DND-41 (cell line): ENCODE results near the gene EID2B.

Source experiments
- ATAC-seq: fragments of 200-7000 bp; cut with Tn5 transposase; 3 replicates; pipeline ENCODE4 v1.9.1; 2021; ENCODE audit warnings: low read depth; ENCODE audit not compliant: insufficient read depth
- DNase-seq: peaks from one replicate; pipeline ENCODE4 v3.0.0-alpha.2; 2020
- H2AFZ ChIP-seq: 2 replicates; pipeline ENCODE4 v1.6.0; 2012; ENCODE audit warnings: low read depth, low read length
- H3K27ac ChIP-seq: 2 replicates; pipeline ENCODE4 v1.5.1; 2012; ENCODE audit warnings: low read length, inconsistent platforms
- H3K27me3 ChIP-seq: fragments of 200-600 bp; sonication (generic); 2 replicates; pipeline ENCODE4 v1.6.0; 2012; ENCODE audit warnings: low read length, mild to moderate bottlenecking, inconsistent platforms; ENCODE audit not compliant: insufficient read depth, poor library complexity
- H3K36me3 ChIP-seq: 2 replicates; pipeline ENCODE4 v1.5.1; 2012; ENCODE audit warnings: low read length, inconsistent platforms; ENCODE audit not compliant: insufficient read depth
- H3K4me1 ChIP-seq: 2 replicates; pipeline ENCODE4 v1.5.1; 2012; ENCODE audit warnings: mild to moderate bottlenecking, low read length; ENCODE audit not compliant: insufficient read depth
- H3K4me2 ChIP-seq: 2 replicates; pipeline ENCODE4 v1.6.0; 2012; ENCODE audit warnings: mild to moderate bottlenecking, moderate library complexity, low read length, inconsistent platforms; ENCODE audit not compliant: insufficient read depth
- H3K4me3 ChIP-seq, 2 experiments: fragments of 200-600 bp in 1 of 2; shearing (Covaris generic) in 1 of 2; 2 replicates each; pipeline ENCODE4 v1.5.1; 2012 to 2016; ENCODE audit warnings: inconsistent platforms in 2 of 2, low read length in 2 of 2, mild to moderate bottlenecking in 2 of 2, low read depth in 1 of 2, moderate library complexity in 1 of 2
- H3K79me2 ChIP-seq: 2 replicates; pipeline ENCODE4 v1.6.0; 2012; ENCODE audit warnings: low read length, inconsistent platforms; ENCODE audit not compliant: insufficient read depth
- H3K9ac ChIP-seq: 2 replicates; pipeline ENCODE4 v1.6.0; 2012; ENCODE audit warnings: low read depth, mild to moderate bottlenecking, inconsistent platforms, low read length, moderate library complexity
- H3K9me3 ChIP-seq: 2 replicates; pipeline ENCODE4 v1.5.1; 2012; ENCODE audit warnings: low read length, moderate library complexity, mild to moderate bottlenecking, inconsistent platforms; ENCODE audit not compliant: insufficient read depth, severe bottlenecking
- H4K20me1 ChIP-seq: 2 replicates; pipeline ENCODE4 v1.6.0; 2012; ENCODE audit warnings: low read length; ENCODE audit not compliant: insufficient read depth
- CTCF ChIP-seq: IDR thresholded peaks from 2 replicates; pipeline ENCODE4 v1.5.1; 2012; ENCODE audit warnings: borderline replicate concordance, low read length, moderate library complexity, mild to moderate bottlenecking; ENCODE audit not compliant: poor library complexity, severe bottlenecking; ENCODE audit errors: extremely low read depth
- EZH2 ChIP-seq: IDR thresholded peaks from 3 replicates; pipeline ENCODE4 v1.6.1; 2012; ENCODE audit warnings: borderline replicate concordance, low read depth, mild to moderate bottlenecking, moderate library complexity, low read length, inconsistent platforms; ENCODE audit not compliant: severe bottlenecking

Gene EID2B

GRCh38 chr19:39544226-39544903, 11.7 kb upstream of the EID2B start:
- no peak overlapping the region for H3K9ac ChIP-seq
- peaks cover 7% of the 10 kb centered on the region for H3K4me1 ChIP-seq
- no peak for TF ChIP-seq EZH2
- TF ChIP-seq CTCF: no peak
- no peaks in the 10 kb centered on the region for H3K36me3 ChIP-seq
- H3K27ac ChIP-seq: no peak overlapping the region
- H4K20me1 ChIP-seq: no peaks in the 10 kb centered on the region
- no peak overlapping the region for H3K4me3 ChIP-seq
- H2AFZ ChIP-seq: no peak overlapping the region
- H3K4me2 ChIP-seq: no peak overlapping the region
- DNase-seq (no peak), ATAC-seq (no peak)
- peaks cover 6% of the 10 kb centered on the region for H3K79me2 ChIP-seq
- no peaks in the 10 kb centered on the region for H3K9me3 ChIP-seq
- peaks cover 5% of the 10 kb centered on the region for H3K27me3 ChIP-seq

GRCh38 chr19:39543477-39543857, 10.8 kb upstream of the EID2B start:
- H2AFZ ChIP-seq: no peak overlapping the region
- no peak overlapping the region for H3K4me2 ChIP-seq

GRCh38 chr19:39542206-39542605, 9.6 kb upstream of the EID2B start:
- Histone ChIP-seq H3K36me3 (no peaks in the 10 kb centered on the region), H3K27ac (no peak overlapping the region), H3K9ac (no peak overlapping the region), H3K4me1 (peaks cover 22% of the 10 kb centered on the region), H3K79me2 (peaks cover 25% of the 10 kb centered on the region), H4K20me1 (no peaks in the 10 kb centered on the region), H3K4me3 (no peak overlapping the region), H3K4me2 (no peak overlapping the region), H2AFZ (no peak overlapping the region), H3K27me3 (peaks cover 5% of the 10 kb centered on the region), H3K9me3 (no peaks in the 10 kb centered on the region)
- no peak for ATAC-seq
- DNase-seq: no peak
- TF ChIP-seq EZH2 (no peak), CTCF (no peak)

More at GRCh38 chr19:39543477-39543857, 10.8 kb upstream of the EID2B start:
- TF ChIP-seq CTCF: no peak
- no peak for TF ChIP-seq EZH2
- H3K27me3 ChIP-seq: peaks cover 5% of the 10 kb centered on the region
- no peak overlapping the region for H3K9ac ChIP-seq
- ATAC-seq (no peak), DNase-seq (no peak)
- H3K4me1 ChIP-seq: peaks cover 13% of the 10 kb centered on the region
- H3K9me3 ChIP-seq: no peaks in the 10 kb centered on the region
- H3K36me3 ChIP-seq: no peaks in the 10 kb centered on the region
- H3K4me3 ChIP-seq: no peak overlapping the region
- no peaks in the 10 kb centered on the region for H4K20me1 ChIP-seq
- H3K27ac ChIP-seq: no peak overlapping the region
- peaks cover 15% of the 10 kb centered on the region for H3K79me2 ChIP-seq

DNA sequence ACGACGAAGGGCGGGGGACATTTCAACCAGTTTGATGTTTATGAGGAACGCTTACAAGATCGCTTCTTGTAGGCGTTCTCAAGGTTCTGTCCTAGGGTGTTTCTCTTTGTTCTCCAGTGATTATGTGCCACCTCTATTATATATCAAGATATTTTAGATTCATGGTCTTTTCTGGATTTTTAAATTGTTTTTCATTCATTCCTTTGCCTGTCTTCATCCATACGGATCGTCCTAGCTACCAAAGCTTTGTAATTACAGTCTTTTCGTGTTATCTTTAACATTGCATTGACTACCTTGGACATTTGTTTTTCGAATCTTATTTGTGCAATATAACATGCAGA, 7.7 kb upstream of the EID2B start:
- H2AFZ ChIP-seq: peak overlapping the region; percentile 85
- no peak for DNase-seq
- no peaks in the 10 kb centered on the region for H3K27me3 ChIP-seq
- H3K4me2 ChIP-seq: peak overlapping the region; percentile 63
- peaks cover 22% of the 10 kb centered on the region for H3K4me1 ChIP-seq
- no peaks in the 10 kb centered on the region for H4K20me1 ChIP-seq
- TF ChIP-seq EZH2 (no peak), CTCF (no peak)
- H3K9ac ChIP-seq: peak overlapping the region; percentile 84
- H3K9me3 ChIP-seq: no peaks in the 10 kb centered on the region
- peaks cover 25% of the 10 kb centered on the region for H3K79me2 ChIP-seq
- peak overlapping the region in 1 of 2 experiments; percentile 79; a peak in 2 of 4 replicates for H3K4me3 ChIP-seq
- no peak overlapping the region for H3K27ac ChIP-seq
- no peak for ATAC-seq
- no peaks in the 10 kb centered on the region for H3K36me3 ChIP-seq
